Activated CD4-positive, alpha-beta T cell treated with anti-CD3 and anti-CD28 coated beads, Interleukin-2, amount 10 ng/mL, durations not matched to agents 24 days and 14 days (primary cell): ENCODE measurements around the gene CT45A7. TPM values are rescaled to one million over a fixed set of nuclear protein-coding genes. Genes with fewer than 3 reads are reported as not detected.
"Not testable (repeated sequence)": the region's sequence is repeated elsewhere in the genome, so short reads cannot be mapped to it uniquely, and the experiment has no call there.

ENCODE experiments used
- DNase-seq: peaks from one replicate; pipeline ENCODE4 v3.0.0; 2022
- H3K27ac Mint-ChIP-seq: one replicate; pipeline ENCODE4 v1.8.0; 2022; ENCODE audit warnings: mild to moderate bottlenecking, mixed read lengths
- H3K27me3 Mint-ChIP-seq: one replicate; pipeline ENCODE4 v1.8.0; 2022; ENCODE audit warnings: mixed read lengths
- H3K36me3 Mint-ChIP-seq: one replicate; pipeline ENCODE4 v1.8.0; 2022; ENCODE audit warnings: low read depth, mild to moderate bottlenecking, mixed read lengths
- H3K4me1 Mint-ChIP-seq: one replicate; pipeline ENCODE4 v1.8.0; 2021; ENCODE audit warnings: mixed read lengths
- H3K4me3 Mint-ChIP-seq: one replicate; pipeline ENCODE4 v1.8.0; 2022; ENCODE audit warnings: mild to moderate bottlenecking, moderate library complexity, mixed read lengths
- H3K9me3 Mint-ChIP-seq: one replicate; pipeline ENCODE4 v1.8.0; 2021; ENCODE audit warnings: mixed read lengths
- intact Hi-C: fragments of 100-400 bp; cut with micrococcal nuclease; formaldehyde crosslinking; loops from one replicate; pipeline ENCODE4 v1.15.1; 2023
- total RNA-seq: library from RNA; stranded (reverse); gene quantifications from 2 replicates; pipeline ENCODE4 v1.2.3, GENCODE V29; 2022

The CT45A7 gene
- not detected in 2 replicates for total RNA-seq

- H3K27me3 Mint-ChIP-seq, intact Hi-C loops, H3K4me3 Mint-ChIP-seq, H3K36me3 Mint-ChIP-seq, H3K9me3 Mint-ChIP-seq, H3K27ac Mint-ChIP-seq, DNase-seq, H3K4me1 Mint-ChIP-seq: not testable (repeated sequence)
These were observed at the start of gene CT45A7 for GRCh38 chrX:135837180-135837579. CT45A7 (minus strand) TSS chrX:135837280; CDS start chrX:135833533, 3,747 bp downstream.

GRCh38 chrX:135882741-135883140 is 45.7 kb upstream of the CT45A7 start:
- H3K27ac Mint-ChIP-seq, H3K4me3 Mint-ChIP-seq, H3K36me3 Mint-ChIP-seq, H3K4me1 Mint-ChIP-seq, DNase-seq, H3K9me3 Mint-ChIP-seq, H3K27me3 Mint-ChIP-seq, intact Hi-C loops: not testable (repeated sequence)

GRCh38 chrX:135871712-135872111 is 34.6 kb upstream of the CT45A7 start, which contains the start of gene CT45A9:
CT45A9 (minus strand) TSS chrX:135871812; CDS start chrX:135868061, 3,751 bp downstream.
- H3K9me3 Mint-ChIP-seq, H3K36me3 Mint-ChIP-seq, H3K4me1 Mint-ChIP-seq, intact Hi-C loops, H3K27me3 Mint-ChIP-seq, H3K27ac Mint-ChIP-seq, DNase-seq, H3K4me3 Mint-ChIP-seq: not testable (repeated sequence)

- H3K9me3 Mint-ChIP-seq, DNase-seq, intact Hi-C loops, H3K4me1 Mint-ChIP-seq, H3K36me3 Mint-ChIP-seq, H3K4me3 Mint-ChIP-seq, H3K27me3 Mint-ChIP-seq, H3K27ac Mint-ChIP-seq: not testable (repeated sequence)
These were observed 17.4 kb upstream of the CT45A7 start, which contains the start of gene CT45A8 for GRCh38 chrX:135854438-135854837. CT45A8 (minus strand) TSS chrX:135854538; CDS start chrX:135850783, 3,755 bp downstream.

GRCh38 chrX:135819912-135820311 is 17.2 kb downstream of the CT45A7 start, which contains the start of gene CT45A2:
CT45A2 (minus strand) TSS chrX:135820012; CDS start chrX:135816265, 3,747 bp downstream.
- H3K36me3 Mint-ChIP-seq, intact Hi-C loops, H3K27ac Mint-ChIP-seq, H3K27me3 Mint-ChIP-seq, H3K4me1 Mint-ChIP-seq, DNase-seq, H3K9me3 Mint-ChIP-seq, H3K4me3 Mint-ChIP-seq: not testable (repeated sequence)

GRCh38 chrX:135802687-135803086 is 34.4 kb downstream of the CT45A7 start, which contains the start of gene CT45A6:
CT45A6 (minus strand) TSS chrX:135802787; CDS start chrX:135798993, 3,794 bp downstream.
- H3K27ac Mint-ChIP-seq, H3K27me3 Mint-ChIP-seq, H3K4me1 Mint-ChIP-seq, H3K9me3 Mint-ChIP-seq, DNase-seq, intact Hi-C loops, H3K4me3 Mint-ChIP-seq, H3K36me3 Mint-ChIP-seq: not testable (repeated sequence)

GRCh38 chrX:135785403-135785802 is 51.7 kb downstream of the CT45A7 start, which contains the start of gene CT45A5:
CT45A5 (minus strand) TSS chrX:135785503; CDS start chrX:135781729, 3,774 bp downstream.
- DNase-seq, H3K27me3 Mint-ChIP-seq, H3K9me3 Mint-ChIP-seq, H3K4me3 Mint-ChIP-seq, H3K27ac Mint-ChIP-seq, intact Hi-C loops, H3K36me3 Mint-ChIP-seq, H3K4me1 Mint-ChIP-seq: not testable (repeated sequence)

Other genes with a start within 250 kb of the CT45A7 start
- gene CT45A1, start 123.6 kb downstream of the CT45A7 start, total RNA-seq = not detected in 2 replicates
- not detected in 2 replicates for gene CT45A3, start 69.1 kb downstream of the CT45A7 start, total RNA-seq
- gene CT45A5, start 51.8 kb downstream of the CT45A7 start, total RNA-seq = not detected in 2 replicates
- not detected in 2 replicates for gene CT45A6, start 34.5 kb downstream of the CT45A7 start, total RNA-seq
- gene CT45A2, start 17.3 kb downstream of the CT45A7 start, total RNA-seq = not detected in 2 replicates
- not detected in 2 replicates for gene CT45A8, start 17.3 kb upstream of the CT45A7 start, total RNA-seq
- gene CT45A9, start 34.5 kb upstream of the CT45A7 start, total RNA-seq = not detected in 2 replicates
- not detected in 2 replicates for gene CT45A10, start 56.2 kb upstream of the CT45A7 start, total RNA-seq
- not detected in 2 replicates for gene SAGE1, start 56.4 kb upstream of the CT45A7 start, total RNA-seq
- 27.1 and 27.4 TPM in 2 replicates for gene MMGT1, start 136.7 kb upstream of the CT45A7 start, total RNA-seq
- gene SLC9A6, start 148.2 kb upstream of the CT45A7 start, total RNA-seq = 10.9 and 12.4 TPM in 2 replicates